Tongue (tissue), 2 donors: ENCODE results near the gene ZNF787. TPM values are rescaled to one million over a fixed set of nuclear protein-coding genes. Genes with fewer than 3 reads are reported as not detected.
"Not testable (repeated sequence)": the region's sequence is repeated elsewhere in the genome, so short reads cannot be mapped to it uniquely, and the experiment has no call there.

Experiments used
- DNase-seq: peaks from one replicate; pipeline ENCODE4 v3.0.0-alpha.2; 2015
- total RNA-seq: library from RNA; depleted of rRNA; stranded (reverse); fragments of >200 nt; gene quantifications from one replicate; pipeline ENCODE4 v1.2.3, GENCODE V29; 2014

ZNF787 gene
- total RNA-seq, 1 donor from 2014 or later = 21.8 TPM

GRCh38 chr19:56120002-56120370 lies 1.1 kb downstream of the ZNF787 start:
- DNase-seq = no peak

- peak; percentile 46 for DNase-seq
Observed at GRCh38 chr19:56119582-56119978, 1.5 kb downstream of the ZNF787 start.

- DNase-seq = no peak
Observed at GRCh38 chr19:56118666-56119581, 2.2 kb downstream of the ZNF787 start.

- no peak for DNase-seq
Observed at GRCh38 chr19:56117889-56118288, 3.2 kb downstream of the ZNF787 start.

- DNase-seq = no peak
Observed at GRCh38 chr19:56117376-56117884, 3.7 kb downstream of the ZNF787 start.

- no peak for DNase-seq
Observed at GRCh38 chr19:56116606-56117005, 4.5 kb downstream of the ZNF787 start.

GRCh38 chr19:56115490-56115889 lies 5.6 kb downstream of the ZNF787 start:
- DNase-seq = no peak

GRCh38 chr19:56114778-56115110 lies 6.4 kb downstream of the ZNF787 start:
- DNase-seq = no peak

GRCh38 chr19:56114051-56114777 lies 6.9 kb downstream of the ZNF787 start:
- no peak for DNase-seq

GRCh38 chr19:56113074-56113632 lies 7.9 kb downstream of the ZNF787 start:
- no peak for DNase-seq

- DNase-seq = no peak
Observed at GRCh38 chr19:56112313-56112709, 8.8 kb downstream of the ZNF787 start.

GRCh38 chr19:56111601-56112312 lies 9.3 kb downstream of the ZNF787 start:
- peak; percentile 52 for DNase-seq

- peak; percentile 74 for DNase-seq
Observed at GRCh38 chr19:56110515-56111448, 10.3 kb downstream of the ZNF787 start.

- DNase-seq = peak; percentile 70
Observed at GRCh38 chr19:56109226-56109625, 11.9 kb downstream of the ZNF787 start.

- peak; percentile 73 for DNase-seq
Observed at GRCh38 chr19:56108447-56109195, 12.5 kb downstream of the ZNF787 start.

- DNase-seq = no peak
Observed at GRCh38 chr19:56107626-56108351, 13.3 kb downstream of the ZNF787 start.

- no peak for DNase-seq
Observed at GRCh38 chr19:56106993-56107392, 14.1 kb downstream of the ZNF787 start.

- DNase-seq = no peak
Observed at GRCh38 chr19:56106397-56106849, 14.7 kb downstream of the ZNF787 start.

GRCh38 chr19:56105831-56106396 lies 15.2 kb downstream of the ZNF787 start:
- not testable (repeated sequence) for DNase-seq
